Motor neuron (in vitro differentiated cells): ENCODE measurements around the gene RBM8A. TPM values are rescaled to one million over a fixed set of nuclear protein-coding genes. Genes with fewer than 3 reads are reported as not detected.

Source experiments
- ATAC-seq, 8 experiments: fragments of 200-7000 bp; cut with Tn5 transposase; replicated peaks in 6 of 8; 2 replicates each; pipeline ENCODE4 v1.8.0; 2021; ENCODE audit warnings: mild to moderate bottlenecking in 8 of 8, moderate library complexity in 8 of 8
- H3K27ac ChIP-seq, 2 donors: fragments of 250-450 bp; sonication (Bioruptor Pico); 2 replicates each; pipeline ENCODE4 v1.9.0; 2021; ENCODE audit warnings: antibody characterized with exemption in 2 of 2, mild to moderate bottlenecking in 2 of 2, moderate library complexity in 1 of 2
- H3K4me1 ChIP-seq, 2 donors: fragments of 250-450 bp; sonication (Bioruptor Pico); replicated peaks in 1 of 2; 2 replicates each; pipeline ENCODE4 v1.6.1; 2021; ENCODE audit warnings: antibody characterized with exemption in 2 of 2, mild to moderate bottlenecking in 2 of 2, moderate library complexity in 1 of 2
- H3K4me3 ChIP-seq, 5 donors: fragments of 250-450 bp; sonication (Bioruptor Pico); 2 replicates each; pipeline ENCODE4 v1.9.0; 2021; ENCODE audit warnings: antibody characterized with exemption in 5 of 5, mild to moderate bottlenecking in 5 of 5, moderate library complexity in 4 of 5
- WGBS, 10 experiments: fragments of 450-650 bp; shearing (Covaris generic); methylation state at CpG; one replicate each; pipeline ENCODE4 v1.0.0; 2022; 5-methylcytosine and 5-hydroxymethylcytosine counted together
- in situ Hi-C, 9 experiments: fragments of 400-800 bp; cut with MboI; loops; one replicate each; pipeline ENCODE4 v1.15.0; 2021; ENCODE audit warnings: low sequenced_read_pairs in 9 of 9, low pct_unique_long_range_greater_than_20kb in 2 of 9; ENCODE audit not compliant: unreplicated experiment in 9 of 9
- total RNA-seq, 8 experiments: library from RNA; unstranded; fragments of 300-600 nt; gene quantifications; 2 replicates each; pipeline versions ENCODE4 v1.2.3 to v1.2.4, GENCODE V29; 2022

RBM8A gene
- total RNA-seq, 8 experiments from 2014 or later: 95.3 to 325 (median 176) TPM

- Histone ChIP-seq H3K27ac (no peak overlapping the region), H3K4me3 (no peak overlapping the region), H3K4me1 (peaks cover 10 to 15% of the 10 kb centered on the region in 2 donors)
- no peak for ATAC-seq
- WGBS, 10 experiments: 33 to 86% (median 65%) methylated on average over 1 to 5 of the region's 5 CpGs; no CpG with 5 or more reads in 2 of the 10 experiments
- in situ Hi-C loops: loop anchor here in 1 of 9 experiments (10.0 kb wide), 1 partner anchor 116 kb away; no protein-coding TSS in a partner anchor
Measured at GRCh38 chr1:145898756-145899155, 28.5 kb downstream of the RBM8A start.

- Histone ChIP-seq H3K27ac (no peak overlapping the region), H3K4me1 (peaks cover 8 to 12% of the 10 kb centered on the region in 2 donors), H3K4me3 (no peak overlapping the region)
- in situ Hi-C loops: loop anchor here in 1 of 9 experiments (10.0 kb wide), 1 partner anchor 117 kb away; no protein-coding TSS in a partner anchor
- no peak for ATAC-seq
- WGBS, 10 experiments: 80 to 100% methylated on average over 1 of the region's 1 CpG; no CpG with 5 or more reads in 8 of the 10 experiments
Measured at GRCh38 chr1:145897969-145898368, 29.3 kb downstream of the RBM8A start.

DNA sequence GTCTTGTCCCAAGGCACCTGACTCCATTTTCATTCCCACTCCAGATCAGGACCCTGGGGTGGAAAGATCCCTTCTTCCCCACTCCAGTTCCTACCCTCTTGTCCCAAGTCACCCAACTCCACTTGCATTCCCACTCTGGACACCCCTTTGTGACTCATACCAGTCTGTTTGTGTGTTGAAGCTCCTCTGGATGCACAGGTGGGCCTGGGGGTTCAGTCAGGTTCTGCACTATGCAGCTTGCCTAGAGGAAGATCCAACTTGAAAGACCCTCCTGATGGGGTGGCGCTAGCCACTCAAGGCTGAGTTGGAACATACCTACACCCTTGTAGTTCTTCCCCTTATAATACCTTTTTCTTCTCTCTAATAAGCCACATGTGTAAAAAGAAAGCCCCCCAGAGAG, 31.8 kb downstream of the RBM8A start:
- in situ Hi-C loops: loop anchor here in 1 of 9 experiments (10.0 kb wide), 1 partner anchor 119 kb away; no protein-coding TSS in a partner anchor
- Histone ChIP-seq H3K4me3 (no peak overlapping the region), H3K27ac (no peak overlapping the region), H3K4me1 (peaks cover 2 to 6% of the 10 kb centered on the region in 2 donors)
- WGBS, 10 experiments: 75 to 100% (median 80%) methylated on average over 1 of the region's 1 CpG; no CpG with 5 or more reads in 7 of the 10 experiments
- no peak for ATAC-seq

GRCh38 chr1:145893306-145894055, 33.8 kb downstream of the RBM8A start:
- H3K27ac ChIP-seq: no peak overlapping the region

DNA sequence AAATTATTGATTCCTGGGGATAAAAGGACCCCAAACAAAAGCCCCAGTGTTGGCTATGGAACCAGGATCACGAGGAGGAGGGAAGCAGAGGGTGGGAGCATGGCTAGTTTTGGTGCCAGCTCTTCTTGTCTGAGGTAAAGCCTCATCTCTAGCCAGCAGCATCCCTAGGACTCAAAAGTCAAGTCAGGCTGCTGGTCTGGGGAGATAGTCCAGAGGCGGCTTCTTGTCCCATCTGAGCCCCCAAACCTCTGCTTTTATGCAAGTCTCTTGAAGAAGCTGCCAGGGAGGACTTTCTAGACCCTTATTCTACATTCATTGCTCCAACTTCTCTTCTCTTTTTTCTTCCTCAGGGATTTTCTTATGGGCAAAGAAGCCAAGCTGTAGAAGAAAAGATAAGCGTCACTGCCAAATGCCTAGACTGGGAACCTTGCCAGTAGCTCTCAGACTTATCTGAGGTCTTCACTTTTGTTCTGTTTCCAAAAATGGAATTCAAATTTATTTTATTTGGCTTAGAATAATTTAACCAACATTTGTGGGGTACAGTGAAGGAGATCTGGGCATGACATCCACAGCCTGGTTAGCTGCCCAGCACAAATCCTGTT, 34.7 kb downstream of the RBM8A start:
- no peak overlapping the region for H3K4me3 ChIP-seq
- no peak for ATAC-seq
- H3K4me1 ChIP-seq: peaks cover 2 to 6% of the 10 kb centered on the region in 2 donors
- 54 to 100% (median 83%) methylated on average over 1 to 3 of the region's 3 CpGs; no CpG with 5 or more reads in 1 of the 10 experiments for WGBS, 10 experiments
- no peak overlapping the region for H3K27ac ChIP-seq
- in situ Hi-C loops: loop anchor here in 1 of 9 experiments (10.0 kb wide), 1 partner anchor 122 kb away; no protein-coding TSS in a partner anchor

More at GRCh38 chr1:145893306-145894055, 33.8 kb downstream of the RBM8A start:
- 65 to 91% (median 80%) methylated on average over 3 to 7 of the region's 7 CpGs; no CpG with 5 or more reads in 3 of the 10 experiments for WGBS, 10 experiments
- H3K4me1 ChIP-seq: peaks cover 2 to 6% of the 10 kb centered on the region in 2 donors
- in situ Hi-C loops: loop anchor here in 1 of 9 experiments (10.0 kb wide), 1 partner anchor 121 kb away; no protein-coding TSS in a partner anchor
- no peak for ATAC-seq
- H3K4me3 ChIP-seq: no peak overlapping the region

GRCh38 chr1:145891587-145892485, 35.4 kb downstream of the RBM8A start:
- no peak overlapping the region for H3K4me3 ChIP-seq
- ATAC-seq: peak; percentile 91 to 100 (median 98)
- WGBS, 10 experiments: 0 to 22% (median 4%) methylated on average over 1 to 6 of the region's 6 CpGs
- no peak overlapping the region for H3K27ac ChIP-seq
- in situ Hi-C loops: loop anchor here in 1 of 9 experiments (10.0 kb wide), 1 partner anchor 123 kb away; no protein-coding TSS in a partner anchor
- peaks cover 2 to 6% of the 10 kb centered on the region in 2 donors for H3K4me1 ChIP-seq

DNA sequence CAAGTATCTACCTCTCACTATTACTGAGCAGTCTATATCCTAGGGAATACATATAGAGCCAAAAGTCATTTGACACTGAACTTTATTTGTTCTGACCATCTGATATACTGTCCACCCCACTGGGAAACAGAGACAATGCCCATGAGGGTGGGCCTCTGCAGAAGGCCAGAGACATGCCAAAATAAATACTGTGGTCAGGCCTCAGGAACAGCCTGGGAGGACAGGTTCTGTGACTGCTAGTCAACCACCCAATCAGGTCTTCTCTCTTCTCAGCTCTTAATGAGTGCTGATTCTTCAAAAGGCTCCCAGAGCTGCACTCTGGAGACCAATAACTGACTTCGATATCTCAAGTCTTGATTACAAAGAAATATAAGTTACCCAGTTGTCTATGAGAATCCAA, 36.1 kb downstream of the RBM8A start:
- Histone ChIP-seq H3K4me3 (no peak overlapping the region), H3K4me1 (peaks cover 2 to 6% of the 10 kb centered on the region in 2 donors), H3K27ac (no peak overlapping the region)
- in situ Hi-C loops: loop anchor here in 1 of 9 experiments (10.0 kb wide), 1 partner anchor 124 kb away; no protein-coding TSS in a partner anchor
- 20 to 83% (median 54%) methylated on average over 1 of the region's 1 CpG; no CpG with 5 or more reads in 4 of the 10 experiments for WGBS, 10 experiments
- ATAC-seq: peak in 1 of 8 experiments; percentile 3

DNA sequence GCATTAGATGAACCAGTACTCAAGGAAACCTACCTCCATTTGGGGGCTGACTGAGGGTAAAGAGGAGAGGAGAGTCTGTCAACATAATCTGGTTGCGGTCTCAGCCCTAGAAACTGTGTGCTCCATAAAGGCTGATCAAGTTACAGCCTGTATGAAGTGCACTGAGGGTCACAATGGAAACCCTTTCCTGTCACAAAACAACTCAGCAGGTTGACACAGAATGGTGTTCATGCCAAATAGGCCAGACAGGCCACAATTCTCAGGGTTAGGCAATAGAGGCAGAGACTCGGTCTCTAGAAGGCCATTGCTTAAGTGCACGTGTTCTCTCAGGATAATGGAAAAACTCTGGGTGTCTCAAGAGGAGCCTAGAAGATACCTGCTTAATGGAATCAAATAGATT, 37.6 kb downstream of the RBM8A start:
- H3K4me1 ChIP-seq: peaks cover 7 to 11% of the 10 kb centered on the region in 2 donors
- H3K27ac ChIP-seq: no peak overlapping the region
- in situ Hi-C loops: loop anchor here in 2 of 9 experiments (10.0 kb wide), 2 partner anchors 115 to 125 kb away; no protein-coding TSS in a partner anchor
- H3K4me3 ChIP-seq: no peak overlapping the region
- ATAC-seq: no peak
- WGBS, 10 experiments: 60 to 94% (median 79%) methylated on average over 1 to 3 of the region's 3 CpGs; no CpG with 5 or more reads in 4 of the 10 experiments

GRCh38 chr1:145887631-145888030, 39.7 kb downstream of the RBM8A start:
- WGBS, 10 experiments: 14 to 70% (median 38%) methylated on average over 1 to 5 of the region's 5 CpGs; no CpG with 5 or more reads in 2 of the 10 experiments
- H3K4me1 ChIP-seq: peaks cover 7 to 11% of the 10 kb centered on the region in 2 donors
- H3K27ac ChIP-seq: no peak overlapping the region
- no peak overlapping the region for H3K4me3 ChIP-seq
- ATAC-seq: no peak
- in situ Hi-C loops: loop anchor here in 1 of 9 experiments (10.0 kb wide), 1 partner anchor 117 kb away; no protein-coding TSS in a partner anchor

GRCh38 chr1:145886816-145887215, 40.5 kb downstream of the RBM8A start:
- WGBS, 10 experiments: 20 to 100% (median 42%) methylated on average over 1 to 8 of the region's 8 CpGs; no CpG with 5 or more reads in 2 of the 10 experiments
- no peak for ATAC-seq
- in situ Hi-C loops: loop anchor here in 1 of 9 experiments (10.0 kb wide), 1 partner anchor 118 kb away; no protein-coding TSS in a partner anchor
- H3K4me1 ChIP-seq: peaks cover 5 to 6% of the 10 kb centered on the region in 2 donors
- H3K4me3 ChIP-seq: no peak overlapping the region
- H3K27ac ChIP-seq: no peak overlapping the region

DNA sequence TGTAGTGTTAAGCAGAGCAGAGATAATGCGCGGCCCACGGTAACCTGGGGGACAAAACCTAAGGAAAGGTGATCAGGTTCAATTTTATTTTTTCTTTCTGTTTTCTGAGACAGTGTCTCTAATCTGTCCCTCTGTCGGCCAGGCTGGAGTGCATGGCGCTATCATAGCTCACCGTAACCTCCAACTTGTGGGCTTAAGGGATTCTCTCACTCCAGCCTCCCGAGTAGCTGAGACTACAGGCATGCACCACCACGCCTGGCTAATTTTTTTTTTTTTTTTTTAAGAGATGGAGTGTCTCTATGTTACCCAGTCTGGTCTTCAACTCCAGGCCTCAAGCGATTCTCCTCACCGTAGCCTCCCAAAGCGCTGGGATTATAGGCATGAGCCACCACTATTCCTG, 40.9 kb downstream of the RBM8A start:
- WGBS, 10 experiments: 20 to 80% (median 60%) methylated on average over 1 to 11 of the region's 11 CpGs; no CpG with 5 or more reads in 1 of the 10 experiments
- ATAC-seq: no peak
- Histone ChIP-seq H3K27ac (no peak overlapping the region), H3K4me3 (peak overlapping the region; percentile 50 to 70 (median 63)), H3K4me1 (peaks cover 5 to 6% of the 10 kb centered on the region in 2 donors)
- in situ Hi-C loops: loop anchor here in 1 of 9 experiments (10.0 kb wide), 1 partner anchor 118 kb away; no protein-coding TSS in a partner anchor
